ENCODE measurements around the gene DDX5.
A peak's percentile ranks its signal among the peaks of the same experiment; 100 is the strongest.

Gene DDX5

GRCh38 chr17:64520359-64520758 is 14.3 kb upstream of the DDX5 start:
- peaks cover 3% of the 10 kb centered on the region for H3K4me1 ChIP-seq (ENCODE audit: insufficient read depth, low read length, poor library complexity, severe bottlenecking)
- peaks cover 1% of the 10 kb centered on the region for H4K20me1 ChIP-seq (ENCODE audit: insufficient read depth, low read length, poor library complexity, severe bottlenecking)
- no peak for TF ChIP-seq EZH2phosphoT487 (IDR thresholded peaks at IDR 0.05; ENCODE audit: borderline replicate concordance)
- TF ChIP-seq, protein P1, sequence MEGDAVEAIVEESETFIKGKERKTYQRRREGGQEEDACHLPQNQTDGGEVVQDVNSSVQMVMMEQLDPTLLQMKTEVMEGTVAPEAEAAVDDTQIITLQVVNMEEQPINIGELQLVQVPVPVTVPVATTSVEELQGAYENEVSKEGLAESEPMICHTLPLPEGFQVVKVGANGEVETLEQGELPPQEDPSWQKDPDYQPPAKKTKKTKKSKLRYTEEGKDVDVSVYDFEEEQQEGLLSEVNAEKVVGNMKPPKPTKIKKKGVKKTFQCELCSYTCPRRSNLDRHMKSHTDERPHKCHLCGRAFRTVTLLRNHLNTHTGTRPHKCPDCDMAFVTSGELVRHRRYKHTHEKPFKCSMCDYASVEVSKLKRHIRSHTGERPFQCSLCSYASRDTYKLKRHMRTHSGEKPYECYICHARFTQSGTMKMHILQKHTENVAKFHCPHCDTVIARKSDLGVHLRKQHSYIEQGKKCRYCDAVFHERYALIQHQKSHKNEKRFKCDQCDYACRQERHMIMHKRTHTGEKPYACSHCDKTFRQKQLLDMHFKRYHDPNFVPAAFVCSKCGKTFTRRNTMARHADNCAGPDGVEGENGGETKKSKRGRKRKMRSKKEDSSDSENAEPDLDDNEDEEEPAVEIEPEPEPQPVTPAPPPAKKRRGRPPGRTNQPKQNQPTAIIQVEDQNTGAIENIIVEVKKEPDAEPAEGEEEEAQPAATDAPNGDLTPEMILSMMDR (conservative IDR thresholded peaks at IDR 0.05; ENCODE audit: low read length), result no peak
- H3K4me2 ChIP-seq (ENCODE audit: low read depth, low read length, poor library complexity, severe bottlenecking), result no peak overlapping the region
- H3K4me3 ChIP-seq (ENCODE audit: low read length, poor library complexity, severe bottlenecking), result no peak overlapping the region
- no peaks in the 10 kb centered on the region for H3K9me3 ChIP-seq (ENCODE audit: insufficient read depth, low read depth, low read length)
- H3F3A ChIP-seq (ENCODE audit: low read depth), result no peaks in the 10 kb centered on the region
- H3K27me3 ChIP-seq (ENCODE audit: insufficient read depth, low read length, poor library complexity, severe bottlenecking), result no peaks in the 10 kb centered on the region
- no peaks in the 10 kb centered on the region for H3K9me2 ChIP-seq (replicated peaks; ENCODE audit: low read depth, low read length)
- H3K36me3 ChIP-seq (ENCODE audit: insufficient read depth, low read length), result peaks cover 88% of the 10 kb centered on the region
- no peak overlapping the region for H2AFZ ChIP-seq (ENCODE audit: low read length)
- H3K9ac ChIP-seq (ENCODE audit: low read depth, low read length, poor library complexity, severe bottlenecking), result no peak overlapping the region
- H3K79me2 ChIP-seq (ENCODE audit: insufficient read depth, low read length), result peaks cover 30% of the 10 kb centered on the region

- Histone ChIP-seq H4K20me1 (ENCODE audit: insufficient read depth, low read length, poor library complexity, severe bottlenecking) (peaks cover 9% of the 10 kb centered on the region), H3K4me3 (ENCODE audit: low read length, poor library complexity, severe bottlenecking) (no peak overlapping the region), H3K9me2 (replicated peaks; ENCODE audit: low read depth, low read length) (no peaks in the 10 kb centered on the region), H3K36me3 (ENCODE audit: insufficient read depth, low read length) (peaks cover 88% of the 10 kb centered on the region), H3K27me3 (ENCODE audit: insufficient read depth, low read length, poor library complexity, severe bottlenecking) (no peaks in the 10 kb centered on the region), H3K9ac (ENCODE audit: low read depth, low read length, poor library complexity, severe bottlenecking) (no peak overlapping the region), H2AFZ (ENCODE audit: low read length) (no peak overlapping the region), H3K4me2 (ENCODE audit: low read depth, low read length, poor library complexity, severe bottlenecking) (no peak overlapping the region), H3K9me3 (ENCODE audit: insufficient read depth, low read depth, low read length) (no peaks in the 10 kb centered on the region), H3K4me1 (ENCODE audit: insufficient read depth, low read length, poor library complexity, severe bottlenecking) (peaks cover 11% of the 10 kb centered on the region), H3K79me2 (ENCODE audit: insufficient read depth, low read length) (peaks cover 38% of the 10 kb centered on the region), H3F3A (ENCODE audit: low read depth) (no peaks in the 10 kb centered on the region)
- TF ChIP-seq, protein P1 (conservative IDR thresholded peaks at IDR 0.05; ENCODE audit: low read length), result no peak
- TF ChIP-seq EZH2phosphoT487 (IDR thresholded peaks at IDR 0.05; ENCODE audit: borderline replicate concordance), result no peak
Measured at GRCh38 chr17:64519601-64520000, 13.5 kb upstream of the DDX5 start.

- peak overlapping the region; percentile 33 for H3K4me2 ChIP-seq (ENCODE audit: low read depth, low read length, poor library complexity, severe bottlenecking)
- H3K9me3 ChIP-seq (ENCODE audit: insufficient read depth, low read depth, low read length), result no peaks in the 10 kb centered on the region
- peaks cover 30% of the 10 kb centered on the region for H3K4me1 ChIP-seq (ENCODE audit: insufficient read depth, low read length, poor library complexity, severe bottlenecking)
- no peak overlapping the region for H2AFZ ChIP-seq (ENCODE audit: low read length)
- H3K36me3 ChIP-seq (ENCODE audit: insufficient read depth, low read length), result peaks cover 84% of the 10 kb centered on the region
- H3K27me3 ChIP-seq (ENCODE audit: insufficient read depth, low read length, poor library complexity, severe bottlenecking), result no peaks in the 10 kb centered on the region
- H3F3A ChIP-seq (ENCODE audit: low read depth), result no peaks in the 10 kb centered on the region
- peaks cover 65% of the 10 kb centered on the region for H3K79me2 ChIP-seq (ENCODE audit: insufficient read depth, low read length)
- no peaks in the 10 kb centered on the region for H3K9me2 ChIP-seq (replicated peaks; ENCODE audit: low read depth, low read length)
- no peak overlapping the region for H3K9ac ChIP-seq (ENCODE audit: low read depth, low read length, poor library complexity, severe bottlenecking)
- H4K20me1 ChIP-seq (ENCODE audit: insufficient read depth, low read length, poor library complexity, severe bottlenecking), result peaks cover 33% of the 10 kb centered on the region
- no peak for TF ChIP-seq EZH2phosphoT487 (IDR thresholded peaks at IDR 0.05; ENCODE audit: borderline replicate concordance)
- TF ChIP-seq, protein P1 (conservative IDR thresholded peaks at IDR 0.05; ENCODE audit: low read length), result no peak
- H3K4me3 ChIP-seq (ENCODE audit: low read length, poor library complexity, severe bottlenecking), result peak overlapping the region; percentile 2
Measured at GRCh38 chr17:64515829-64516228, 9.7 kb upstream of the DDX5 start.
